Measurements from ENCODE around the gene KLK11. TPM values are rescaled to one million over a fixed set of nuclear protein-coding genes. Genes with fewer than 3 reads are reported as not detected.

The KLK11 gene
- total and polyA plus RNA-seq, 2 of the 8 experiments (the other 6 are each of a cell fraction or from before 2014, with no cell fraction given): 0.45 TPM; not detected in 1

DNA sequence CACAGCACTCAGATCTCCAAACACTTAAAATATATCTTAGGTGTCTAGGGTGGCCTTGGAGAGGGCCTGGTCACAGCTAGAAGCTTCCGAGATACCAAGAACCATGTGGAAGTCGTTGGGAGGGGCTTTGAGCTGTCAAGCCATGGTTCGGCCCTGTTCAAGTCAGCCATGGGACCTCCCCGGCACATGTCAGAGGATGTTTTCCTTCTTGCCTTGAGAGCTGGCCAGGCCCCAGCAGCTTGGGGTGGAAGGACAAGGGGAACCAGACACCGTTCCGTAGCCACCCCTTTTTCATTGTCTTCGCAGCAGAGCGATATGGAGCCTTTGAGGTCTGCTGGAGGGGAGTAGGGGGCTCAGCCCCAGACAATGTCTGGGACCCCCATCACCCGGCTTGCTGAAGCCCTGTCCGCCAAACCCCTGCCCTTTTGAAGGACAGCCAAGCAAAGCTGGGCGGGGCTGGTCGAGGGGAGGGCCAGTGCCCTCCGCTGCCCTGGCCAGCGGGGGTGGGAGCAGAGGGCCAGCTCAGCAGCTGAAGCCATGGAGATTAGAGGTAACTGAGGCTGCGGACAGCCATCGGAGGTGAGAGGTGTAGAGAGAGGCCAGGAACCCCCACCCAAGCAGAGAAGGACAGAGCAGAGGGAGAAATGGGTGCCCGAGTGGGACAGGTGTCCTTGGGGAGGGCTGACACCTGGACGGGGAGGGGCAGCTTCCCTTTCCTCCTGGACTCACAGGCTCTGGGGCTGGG is 435 bp downstream of the KLK11 start (continued):
- TF ChIP-seq SAP30 (IDR thresholded peaks at IDR 0.05; ENCODE audit: insufficient read depth, insufficient replicate concordance, low read length): no peak
- TF ChIP-seq HDAC6 (IDR thresholded peaks at IDR 0.05; ENCODE audit: low read depth, low read length): no peak
- no peak for TF ChIP-seq TBP (IDR thresholded peaks at IDR 0.05; ENCODE audit: low read depth, low read length)

All from H1 (cell line).